Calu3 (cell line): ENCODE measurements around the gene CCDC177. TPM values are rescaled to one million over a fixed set of nuclear protein-coding genes. Genes with fewer than 3 reads are reported as not detected.

ENCODE experiments used
- BruUV-seq: library from RNA; stranded (reverse); fragments of 400-500 nt; replicated peaks from 2 replicates; lab custom pipeline; 2021; lab: Mats Ljungman, UMichigan
- CTCF ChIA-PET: fragments of 300-600 bp; sonication (Branson Sonifier 250); formaldehyde crosslinking; loops from one replicate; lab custom pipeline; 2022; ENCODE audit warnings: antibody characterized with exemption; lab: Charles Lee
- DNase-seq: peaks from one replicate; pipeline ENCODE4 v3.0.0; 2022
- H3K27ac Mint-ChIP-seq: one replicate; pipeline ENCODE4 v1.8.0; 2022; ENCODE audit warnings: mixed read lengths; ENCODE audit not compliant: unreplicated experiment
- H3K27me3 Mint-ChIP-seq: one replicate; pipeline ENCODE4 v1.8.0; 2022; ENCODE audit warnings: mixed read lengths; ENCODE audit not compliant: unreplicated experiment
- H3K36me3 Mint-ChIP-seq: one replicate; pipeline ENCODE4 v1.8.0; 2022; ENCODE audit warnings: mild to moderate bottlenecking, moderate library complexity, mixed read lengths; ENCODE audit not compliant: insufficient read depth, unreplicated experiment
- H3K4me1 Mint-ChIP-seq: one replicate; pipeline ENCODE4 v1.8.0; 2022; ENCODE audit warnings: mild to moderate bottlenecking, low read depth, mixed read lengths; ENCODE audit not compliant: unreplicated experiment
- H3K4me3 Mint-ChIP-seq: one replicate; pipeline ENCODE4 v1.8.0; 2022; ENCODE audit warnings: mild to moderate bottlenecking, low read depth, moderate library complexity, mixed read lengths; ENCODE audit not compliant: unreplicated experiment
- H3K9me3 Mint-ChIP-seq: one replicate; pipeline ENCODE4 v1.8.0; 2022; ENCODE audit warnings: low read depth, mixed read lengths; ENCODE audit not compliant: unreplicated experiment
- CTCF ChIP-seq: fragments of 200-600 bp; IDR thresholded peaks from one replicate; pipeline ENCODE4 v1.8.0; 2022; ENCODE audit warnings: antibody characterized with exemption; ENCODE audit not compliant: unreplicated experiment
- intact Hi-C: fragments of 100-400 bp; cut with micrococcal nuclease; formaldehyde crosslinking; loops from one replicate; pipeline ENCODE4 v1.10.0; 2022; ENCODE audit not compliant: unreplicated experiment
- total RNA-seq: library from RNA; stranded (reverse); gene quantifications from 2 replicates; pipeline ENCODE4 v1.2.3, GENCODE V29; 2022

The CCDC177 gene
- total RNA-seq, 1 experiment from 2014 or later, result not detected

GRCh38 chr14:69548566-69548965 lies 26.1 kb downstream of the CCDC177 start:
- intact Hi-C loops, result no loop called here
- peaks cover 60% of the 10 kb centered on the region for H3K27me3 Mint-ChIP-seq
- peaks cover 9% of the 10 kb centered on the region for H3K36me3 Mint-ChIP-seq
- peaks cover 19% of the 10 kb centered on the region for H3K4me1 Mint-ChIP-seq
- no peak for TF ChIP-seq CTCF
- H3K27ac Mint-ChIP-seq, result no peak overlapping the region
- CTCF ChIA-PET, result interaction anchor here (1.1 kb wide), 1 partner anchor 43 kb away, joined by 3 read pairs; no protein-coding TSS in a partner anchor
- BruUV-seq, result no TSS peak
- DNase-seq, result no peak
- H3K4me3 Mint-ChIP-seq, result no peak overlapping the region
- no peaks in the 10 kb centered on the region for H3K9me3 Mint-ChIP-seq

GRCh38 chr14:69547701-69548348 lies 26.8 kb downstream of the CCDC177 start:
- BruUV-seq, result no TSS peak
- peaks cover 6% of the 10 kb centered on the region for H3K36me3 Mint-ChIP-seq
- intact Hi-C loops, result no loop called here
- H3K27ac Mint-ChIP-seq, result no peak overlapping the region
- H3K4me3 Mint-ChIP-seq, result no peak overlapping the region
- CTCF ChIA-PET, result interaction anchor here (1.1 kb wide), 1 partner anchor 42 kb away, joined by 3 read pairs; no protein-coding TSS in a partner anchor
- no peaks in the 10 kb centered on the region for H3K9me3 Mint-ChIP-seq
- TF ChIP-seq CTCF, result peak; percentile 50
- H3K27me3 Mint-ChIP-seq, result peaks cover 53% of the 10 kb centered on the region
- peaks cover 11% of the 10 kb centered on the region for H3K4me1 Mint-ChIP-seq
- DNase-seq, result no peak

GRCh38 chr14:69543341-69544115 lies 31.1 kb downstream of the CCDC177 start:
- BruUV-seq, result no TSS peak
- Mint-ChIP-seq H3K4me1 (peaks cover 11% of the 10 kb centered on the region), H3K27ac (peak overlapping the region; percentile 56), H3K27me3 (peaks cover 19% of the 10 kb centered on the region), H3K4me3 (no peak overlapping the region), H3K9me3 (no peaks in the 10 kb centered on the region), H3K36me3 (peaks cover 6% of the 10 kb centered on the region)
- DNase-seq, result peak; percentile 86
- intact Hi-C loops, result no loop called here
- no peak for TF ChIP-seq CTCF
- CTCF ChIA-PET, result interaction anchor here (0.6 to 1.5 kb wide), 4 partner anchors 16 to 1026 kb away, joined by 3 to 6 read pairs (median 4); no protein-coding TSS in a partner anchor

- CTCF ChIA-PET, result no interaction called here
- intact Hi-C loops, result no loop called here
- no TSS peak for BruUV-seq
- Mint-ChIP-seq H3K36me3 (peaks cover 6% of the 10 kb centered on the region), H3K4me3 (no peak overlapping the region), H3K4me1 (peaks cover 11% of the 10 kb centered on the region), H3K27ac (no peak overlapping the region), H3K27me3 (peaks cover 19% of the 10 kb centered on the region), H3K9me3 (no peaks in the 10 kb centered on the region)
- no peak for TF ChIP-seq CTCF
- DNase-seq, result no peak
Observed at GRCh38 chr14:69542311-69542710, 32.4 kb downstream of the CCDC177 start.
